Heart right ventricle (tissue), 16 donors: Measurements from ENCODE around the gene SLC13A5. TPM values are rescaled to one million over a fixed set of nuclear protein-coding genes. Genes with fewer than 3 reads are reported as not detected.

ENCODE experiments used
- ATAC-seq, 8 donors: fragments of 200-7000 bp; cut with Tn5 transposase; one replicate each; pipeline ENCODE4 v1.9.1; 2020; ENCODE audit warnings: mild to moderate bottlenecking in 8 of 8, moderate library complexity in 8 of 8, moderate number of reproducible peaks in 1 of 8
- DNase-seq, 2 donors: peaks; one replicate each; pipeline ENCODE4 v3.0.0-alpha.2; 2020
- H3K27ac ChIP-seq, 10 donors: fragments of 200-600 bp; sonication (generic) in 2 of 10; one replicate each; pipeline versions ENCODE4 v1.5.0 to v1.8.0; 2020 to 2022; ENCODE audit warnings: mild to moderate bottlenecking in 3 of 10
- H3K27me3 ChIP-seq, 7 donors: fragments of 200-600 bp; one replicate each; pipeline ENCODE4 v1.8.0; 2021 to 2022; ENCODE audit warnings: mild to moderate bottlenecking in 2 of 7
- H3K36me3 ChIP-seq, 9 donors: fragments of 200-600 bp; sonication (generic) in 1 of 9; one replicate each; pipeline versions ENCODE4 v1.5.0 to v1.8.0; 2020 to 2022; ENCODE audit warnings: mild to moderate bottlenecking in 2 of 9
- H3K4me1 ChIP-seq, 9 donors: fragments of 200-600 bp; sonication (generic) in 1 of 9; one replicate each; pipeline versions ENCODE4 v1.5.0 to v1.8.0; 2020 to 2022; ENCODE audit warnings: mild to moderate bottlenecking in 4 of 9
- H3K4me3 ChIP-seq, 10 donors: fragments of 200-600 bp; sonication (generic) in 2 of 10; one replicate each; pipeline versions ENCODE4 v1.5.0 to v1.8.0; 2020 to 2022; ENCODE audit warnings: mild to moderate bottlenecking in 7 of 10, moderate library complexity in 2 of 10
- H3K9me3 ChIP-seq, 11 donors: fragments of 200-600 bp in 10 of 11; sonication (generic) in 2 of 11; one replicate each; pipeline versions ENCODE4 v1.5.0 to v1.8.0; 2013 to 2022; ENCODE audit warnings: mild to moderate bottlenecking in 2 of 11, control low read depth in 1 of 11, moderate library complexity in 1 of 11
- WGBS, 2 donors: extraction: QIAGEN DNeasy Blood & Tissue Kit; methylation state at CpG; one replicate each; pipeline ENCODE4 v1.1.7; 2013; ENCODE audit warnings: inconsistent platforms in 1 of 2; 5-methylcytosine and 5-hydroxymethylcytosine counted together
- intact Hi-C, 10 donors: fragments of 100-400 bp; cut with DNase I; formaldehyde crosslinking; loops; one replicate each; pipeline versions ENCODE4 v1.11.1 to v1.14.2; 2022
- polyA plus RNA-seq, 2 donors: library from polyadenylated mRNA; stranded (reverse); fragments of 200-250 nt; gene quantifications; one replicate each; pipeline ENCODE4 v1.2.3, GENCODE V29; 2013
- total RNA-seq, 10 donors: library from RNA; stranded (reverse); fragmentation: NEBNext Ultra II Directional in 3 of 10; extraction: Animal tissue kit (Norgen Biotek cat#: 25700) in 3 of 10; gene quantifications; one replicate each; pipeline versions ENCODE4 v1.2.1 to v1.2.4, GENCODE V29; 2021 to 2023
- TF ChIP-seq, protein P1 (sequence below), 9 donors: fragments of 200-600 bp; sonication (generic) in 2 of 9; IDR thresholded peaks; one replicate each; pipeline versions ENCODE4 v1.5.0 to v1.8.0; 2021 to 2022; ENCODE audit warnings: antibody characterized with exemption in 9 of 9, mild to moderate bottlenecking in 5 of 9, moderate library complexity in 1 of 9
- donor health status: Arrhythmogenic right ventricular cardiomyopathy.
- donor health status: ischemic (EF 13 %, LVEDD 7.1; RV severe dilation, severe dysfunction).
- donor health status: healthy with polysubstance abuse.
- donor health status: DM: no; HTN: yes; CAD: no.
- donor health status: DM: no; HTN: no; CAD: no.
- donor health status: ischemic (EF 25% LVEDD 6.9; RV normal size, moderate dysfunction).
- donor health status: ischemic (EF 25% LVEDD 5.7; RV mildly dilated, moderate dysfunction).
- donor health status: healthy.
- donor health status: DM: yes; HTN: yes; CAD: no.
- donor health status: Ischemic cardiomyopathy.
- donor health status: ischemic (EF 35%, LVEDD 5.7; RV mildly dilated, moderate dysfunction).
- donor health status: nonischemic (EF 11% LVEDD 7.7; RV severe dilation, severe dysfunction).
- donor health status: DM: yes; HTN: yes; CAD: no.
- donor health status: PGD.
- donor health status: ischemic (EF 29% LVEDD 5.4; RV normal size, mild dysfunction).
- donor health status: nonischemic (EF 23%, LVEDD 6.1; RV moderate dilation, normal function).

SLC13A5 gene
- total and polyA plus RNA-seq, 12 donors, result 0.03 to 0.36 (median 0.17) TPM; not detected in 9

DNA sequence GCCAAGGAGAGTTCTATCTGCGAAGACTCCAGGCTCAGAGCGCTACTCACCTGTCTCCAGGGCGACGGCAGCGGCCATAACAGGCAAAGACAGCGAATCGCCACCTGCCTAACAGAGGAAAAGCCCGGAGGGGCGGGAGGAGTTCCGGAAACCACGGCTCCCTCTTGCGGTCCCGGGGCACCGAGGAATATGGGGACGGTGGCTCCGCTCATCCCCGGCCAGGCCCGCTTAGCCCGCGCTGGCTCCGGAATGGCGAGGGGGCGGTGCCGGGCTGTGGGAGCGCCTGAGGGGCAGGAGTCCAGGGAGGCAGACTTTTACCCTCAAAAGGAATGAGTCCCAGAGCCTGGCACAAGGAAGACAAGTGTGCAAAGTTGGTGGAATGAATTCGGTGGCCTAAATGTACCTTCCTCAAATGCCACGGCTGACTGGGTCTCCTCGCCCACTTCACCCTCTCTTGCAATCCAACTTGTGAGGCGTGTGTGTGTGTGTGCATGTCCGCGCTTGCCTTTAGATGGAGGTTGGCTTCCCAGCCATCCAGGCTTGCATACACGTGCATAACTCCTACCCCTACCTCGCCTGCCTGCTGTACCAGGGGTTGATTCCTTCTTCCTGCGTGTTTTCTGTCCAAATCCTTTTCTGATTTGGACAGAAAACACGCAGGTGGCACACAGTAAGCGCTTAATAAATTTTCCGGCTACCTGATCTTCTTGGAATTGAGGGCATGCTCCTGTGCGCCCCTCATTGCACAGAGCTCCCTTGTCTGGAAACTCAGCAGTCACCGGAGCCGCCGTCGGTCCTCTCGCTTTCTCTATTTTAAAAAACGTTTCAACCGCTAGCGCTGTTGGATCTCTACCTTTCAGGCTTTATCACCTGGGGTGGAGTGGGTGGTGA is 58.1 kb downstream of the SLC13A5 start:
- intact Hi-C loops, result loop anchor here in 1 of 10 donors (5.0 kb wide), 1 partner anchor 367 kb away; the partner anchor contains the start of gene BCL6B
- no peak for DNase-seq
- peak overlapping the region in 6 of 10 donors; percentile 7 to 41 (median 20) for H3K4me3 ChIP-seq
- no peaks in the 10 kb centered on the region for H3K9me3 ChIP-seq
- no peak for ATAC-seq
- no peak overlapping the region for H3K27ac ChIP-seq
- H3K36me3 ChIP-seq, result peaks cover 0 to 2% (median 0%) of the 10 kb centered on the region in 9 donors
- H3K4me1 ChIP-seq, result peaks cover 4 to 40% (median 24%) of the 10 kb centered on the region in 9 donors
- H3K27me3 ChIP-seq, result peaks cover 0 to 74% (median 43%) of the 10 kb centered on the region in 7 donors
- WGBS, 2 donors, result 21 to 24% methylated on average over 46 of the region's 46 CpGs
- TF ChIP-seq, protein P1, sequence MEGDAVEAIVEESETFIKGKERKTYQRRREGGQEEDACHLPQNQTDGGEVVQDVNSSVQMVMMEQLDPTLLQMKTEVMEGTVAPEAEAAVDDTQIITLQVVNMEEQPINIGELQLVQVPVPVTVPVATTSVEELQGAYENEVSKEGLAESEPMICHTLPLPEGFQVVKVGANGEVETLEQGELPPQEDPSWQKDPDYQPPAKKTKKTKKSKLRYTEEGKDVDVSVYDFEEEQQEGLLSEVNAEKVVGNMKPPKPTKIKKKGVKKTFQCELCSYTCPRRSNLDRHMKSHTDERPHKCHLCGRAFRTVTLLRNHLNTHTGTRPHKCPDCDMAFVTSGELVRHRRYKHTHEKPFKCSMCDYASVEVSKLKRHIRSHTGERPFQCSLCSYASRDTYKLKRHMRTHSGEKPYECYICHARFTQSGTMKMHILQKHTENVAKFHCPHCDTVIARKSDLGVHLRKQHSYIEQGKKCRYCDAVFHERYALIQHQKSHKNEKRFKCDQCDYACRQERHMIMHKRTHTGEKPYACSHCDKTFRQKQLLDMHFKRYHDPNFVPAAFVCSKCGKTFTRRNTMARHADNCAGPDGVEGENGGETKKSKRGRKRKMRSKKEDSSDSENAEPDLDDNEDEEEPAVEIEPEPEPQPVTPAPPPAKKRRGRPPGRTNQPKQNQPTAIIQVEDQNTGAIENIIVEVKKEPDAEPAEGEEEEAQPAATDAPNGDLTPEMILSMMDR (IDR thresholded peaks at IDR 0.05), result peak in 3 of 9 donors; percentile 13 to 35 (median 16)

DNA sequence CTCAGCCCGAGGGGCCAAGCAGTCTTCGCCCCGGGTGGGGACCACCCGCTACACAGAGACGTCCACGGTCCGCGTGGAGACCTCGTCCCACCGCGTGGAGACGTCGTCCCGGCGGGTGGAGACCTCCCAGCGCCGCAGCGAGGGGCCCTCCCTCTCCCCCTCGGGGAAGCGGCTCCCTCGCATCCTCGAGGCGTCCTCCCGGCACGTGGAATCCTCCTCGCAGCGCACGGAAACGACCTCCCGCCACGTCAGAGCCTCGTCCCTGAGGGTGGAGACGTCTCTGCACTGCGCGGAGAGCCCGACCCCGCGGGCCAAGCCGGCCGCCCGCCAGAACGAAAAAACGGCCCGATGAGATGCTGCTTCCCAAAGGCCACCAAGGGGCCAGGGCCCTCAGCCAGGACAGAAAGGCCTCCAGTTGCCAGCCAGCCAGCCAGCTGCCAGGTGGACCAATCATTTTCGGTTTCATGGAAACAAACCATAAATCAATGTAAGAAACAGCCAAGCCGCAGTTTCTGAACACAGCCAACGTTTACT is 61.2 kb downstream of the SLC13A5 start:
- H3K4me1 ChIP-seq, result peaks cover 8 to 65% (median 40%) of the 10 kb centered on the region in 9 donors
- H3K36me3 ChIP-seq, result peaks cover 0 to 33% (median 0%) of the 10 kb centered on the region in 9 donors
- peak overlapping the region in 8 of 10 donors; percentile 61 to 93 (median 80) for H3K27ac ChIP-seq
- WGBS, 2 donors, result 10 to 14% methylated on average over 47 of the region's 47 CpGs
- peak overlapping the region; percentile 26 to 93 (median 72) for H3K4me3 ChIP-seq
- ATAC-seq, result peak in 5 of 8 donors; percentile 13 to 39 (median 21)
- peaks cover 0 to 49% (median 24%) of the 10 kb centered on the region in 7 donors for H3K27me3 ChIP-seq
- TF ChIP-seq, protein P1 (IDR thresholded peaks at IDR 0.05), result no peak
- H3K9me3 ChIP-seq, result no peaks in the 10 kb centered on the region
- intact Hi-C loops, result loop anchor here in 1 of 10 donors (5.0 kb wide), 1 partner anchor 370 kb away; the partner anchor contains the start of gene BCL6B
- DNase-seq, result peak in 1 of 2 donors; percentile 46

DNA sequence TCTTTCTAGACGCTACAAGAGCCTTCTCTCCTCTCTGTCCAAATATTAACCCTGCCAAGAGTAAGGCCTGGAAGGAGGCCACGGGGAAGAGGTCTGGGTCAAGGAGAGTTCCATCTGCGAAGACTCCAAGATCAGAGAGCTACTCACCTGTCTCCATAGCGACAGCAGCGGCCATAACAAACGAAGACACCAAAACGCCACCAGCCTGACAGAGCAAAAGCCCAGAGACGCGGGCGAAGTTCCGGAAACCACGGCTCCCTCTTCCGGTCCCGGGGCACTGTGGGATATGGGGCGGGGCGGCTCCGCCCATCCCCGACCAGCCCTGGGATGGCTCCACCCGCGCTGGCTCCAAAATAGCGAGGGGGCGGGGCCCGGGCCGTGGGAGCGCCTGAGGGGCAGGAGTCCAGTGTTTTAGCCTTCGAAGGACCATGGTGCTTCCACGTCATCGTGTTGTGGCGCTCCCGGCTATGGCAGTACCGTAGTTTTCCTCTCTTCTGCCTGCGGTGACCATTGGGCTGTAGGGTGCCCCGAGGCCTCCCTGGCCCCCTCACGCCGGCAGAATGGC is 61.7 kb downstream of the SLC13A5 start, which contains the start of the genes C17orf100 and MED31:
C17orf100 (plus strand) TSS at position 409 of the 565 bp plus-strand sequence; CDS start at position 561, 152 bp downstream.
MED31 (minus strand) TSS at position 252 of the 565 bp plus-strand sequence; CDS start at position 175, 77 bp downstream.
- intact Hi-C loops, result loop anchor here in 1 of 10 donors (5.0 kb wide), 1 partner anchor 371 kb away; the partner anchor contains the start of gene BCL6B
- ATAC-seq, result peak; percentile 99 to 100 (median 99)
- peaks cover 0 to 39% (median 0%) of the 10 kb centered on the region in 9 donors for H3K36me3 ChIP-seq
- peak; percentile 95 to 97 for DNase-seq
- TF ChIP-seq, protein P1 (IDR thresholded peaks at IDR 0.05), result no peak
- WGBS, 2 donors, result 1 to 2% methylated on average over 35 of the region's 35 CpGs
- peak within 1 kb of the TSS; percentile 32 to 93 (median 74) for H3K27ac ChIP-seq
- H3K27me3 ChIP-seq, result peaks cover 0 to 45% (median 24%) of the 10 kb centered on the region in 7 donors
- no peaks in the 10 kb centered on the region for H3K9me3 ChIP-seq
- H3K4me1 ChIP-seq, result peaks cover 8 to 65% (median 40%) of the 10 kb centered on the region in 9 donors
- H3K4me3 ChIP-seq, result peak within 1 kb of the TSS; percentile 54 to 93 (median 72)
